HepG2 (cell line): ENCODE measurements around the gene LRRC3B. TPM values are rescaled to one million over a fixed set of nuclear protein-coding genes. Genes with fewer than 3 reads are reported as not detected.
A peak's percentile ranks its signal among the peaks of the same experiment; 100 is the strongest.
"Not testable (repeated sequence)": the region's sequence is repeated elsewhere in the genome, so short reads cannot be mapped to it uniquely, and the experiment has no call there.

Source experiments
- ATAC-seq: fragments of 200-7000 bp; cut with Tn5 transposase; 3 replicates; pipeline ENCODE4 v1.9.1; 2020; ENCODE audit warnings: mild to moderate bottlenecking, moderate library complexity
- BruUV-seq: library from RNA; stranded (reverse); fragments of 400-500 nt; replicated peaks from 2 replicates; lab custom pipeline; 2021; lab: Mats Ljungman, UMichigan
- CTCF ChIA-PET: fragments of 300-600 bp; formaldehyde crosslinking; extraction: SDS; loops from one replicate; lab custom pipeline; 2021; ENCODE audit warnings: low total read pairs, inconsistent platforms, low intra/inter-chr PET ratio; lab: Yijun Ruan, JAX
- POLR2A ChIA-PET: fragments of 350-600 bp; sonication (Branson Sonifier 250); formaldehyde crosslinking; loops from one replicate; lab custom pipeline; 2020; ENCODE audit warnings: antibody characterized with exemption, inconsistent platforms; lab: Yijun Ruan, JAX
- DNase-seq: peaks from one replicate; pipeline ENCODE4 v3.0.0-alpha.2; 2015; ENCODE audit warnings: low spot score
- FAIRE-seq: peaks from 3 replicates; lab custom pipeline; 2011; peaks lifted over from hg19 to GRCh38; lab: Jason Lieb, UNC
- H2AFZ ChIP-seq: one replicate; pipeline ENCODE4 v1.6.1; 2011; ENCODE audit warnings: low read length, inconsistent platforms
- H3K27ac ChIP-seq: fragments of 300-600 bp; 3 replicates; pipeline ENCODE4 v1.8.0; 2011; ENCODE audit warnings: mixed run types, mild to moderate bottlenecking, mixed read lengths, low read length, inconsistent platforms; ENCODE audit not compliant: insufficient read depth; ENCODE audit errors: extremely low read length
- H3K27me3 ChIP-seq, 2 experiments: fragments of 200-600 bp in 1 of 2; 2 replicates in 1 of 2; 3 replicates in 1 of 2; pipeline versions ENCODE4 v1.6.0 to v1.8.0; 2011; ENCODE audit warnings: low read length in 2 of 2, mild to moderate bottlenecking in 2 of 2, moderate library complexity in 2 of 2, inconsistent platforms in 1 of 2; ENCODE audit not compliant: insufficient read depth in 2 of 2, control insufficient read depth in 1 of 2
- H3K36me3 ChIP-seq, 2 experiments: fragments of 200-600 bp in 1 of 2; replicated peaks in 1 of 2; 2 replicates in 1 of 2; 3 replicates in 1 of 2; pipeline versions ENCODE4 v1.5.1 to v1.8.0; 2011; ENCODE audit warnings: low read length in 2 of 2, inconsistent platforms in 1 of 2; ENCODE audit not compliant: insufficient read depth in 2 of 2, control insufficient read depth in 1 of 2
- H3K4me1 ChIP-seq: 2 replicates; pipeline ENCODE4 v1.5.1; 2012; ENCODE audit warnings: low read length, inconsistent platforms; ENCODE audit not compliant: insufficient read depth
- H3K4me2 ChIP-seq: 2 replicates; pipeline ENCODE4 v1.6.0; 2011; ENCODE audit warnings: low read depth, low read length, inconsistent platforms
- H3K4me3 ChIP-seq, 3 experiments: fragments of 200-600 bp in 1 of 3; sonication (generic), shearing (Covaris generic) in 1 of 3; replicated peaks in 1 of 3; 2 replicates each; pipeline ENCODE4 v1.5.1; 2011 to 2016; ENCODE audit warnings: low read length in 3 of 3, inconsistent platforms in 2 of 3, low read depth in 2 of 3, mild to moderate bottlenecking in 2 of 3, control low read depth in 1 of 3, mixed read lengths in 1 of 3; ENCODE audit not compliant: insufficient read depth in 1 of 3
- H3K79me2 ChIP-seq: one replicate; pipeline ENCODE4 v1.6.1; 2011; ENCODE audit warnings: low read length, inconsistent platforms; ENCODE audit not compliant: insufficient read depth
- H3K9ac ChIP-seq: 2 replicates; pipeline ENCODE4 v1.6.0; 2011; ENCODE audit warnings: mild to moderate bottlenecking, low read depth, low read length, inconsistent platforms; ENCODE audit not compliant: insufficient read depth
- H3K9me3 ChIP-seq: 2 replicates; pipeline ENCODE4 v1.5.1; 2012; ENCODE audit warnings: mild to moderate bottlenecking, low read length
- H4K20me1 ChIP-seq: 2 replicates; pipeline ENCODE4 v1.6.0; 2011; ENCODE audit warnings: inconsistent platforms, mild to moderate bottlenecking, low read length, moderate library complexity; ENCODE audit not compliant: insufficient read depth
- ATF1 ChIP-seq: IDR thresholded peaks from 2 replicates; pipeline ENCODE4 v1.6.1; 2016; ENCODE audit warnings: mild to moderate bottlenecking, control low read depth
- CREB1 ChIP-seq, 2 experiments: fragments of 450-650 bp in 1 of 2; IDR thresholded peaks; 2 replicates each; pipeline ENCODE4 v1.6.1; 2016 to 2017; ENCODE audit warnings: control low read depth in 1 of 2, mild to moderate bottlenecking in 1 of 2, missing compliant biosample characterization in 1 of 2, missing genetic modification characterization in 1 of 2
- EED ChIP-seq: sonication (generic); formaldehyde crosslinking; IDR thresholded peaks from 2 replicates; pipeline ENCODE4 v1.5.0; 2020; ENCODE audit warnings: mild to moderate bottlenecking, missing genetic modification reagents
- FLYWCH1 ChIP-seq: sonication (generic); formaldehyde crosslinking; IDR thresholded peaks from 2 replicates; pipeline ENCODE4 v1.8.1; 2023; ENCODE audit warnings: mild to moderate bottlenecking, missing genetic modification reagents
- HINFP ChIP-seq: sonication (generic); formaldehyde crosslinking; IDR thresholded peaks from 2 replicates; pipeline ENCODE4 v1.4.0; 2020; ENCODE audit warnings: low read depth, mild to moderate bottlenecking, missing genetic modification reagents
- JARID2 ChIP-seq: sonication (generic); formaldehyde crosslinking; IDR thresholded peaks from 2 replicates; pipeline ENCODE4 v1.8.1; 2023; ENCODE audit warnings: missing genetic modification reagents, inconsistent platforms; ENCODE audit not compliant: insufficient replicate concordance
- MTF2 ChIP-seq: sonication (generic); formaldehyde crosslinking; IDR thresholded peaks from 2 replicates; pipeline ENCODE4 v1.5.0; 2020; ENCODE audit warnings: missing genetic modification reagents, borderline replicate concordance
- RNF2 ChIP-seq: fragments of 450-650 bp; conservative IDR thresholded peaks from 2 replicates; pipeline ENCODE4 v1.6.1; 2016; ENCODE audit warnings: low read depth
- SP140L ChIP-seq: sonication (generic); formaldehyde crosslinking; IDR thresholded peaks from 2 replicates; pipeline ENCODE4 v1.4.0; 2020; ENCODE audit warnings: missing genetic modification reagents, borderline replicate concordance
- TRAFD1 ChIP-seq: sonication (generic); formaldehyde crosslinking; IDR thresholded peaks from 2 replicates; pipeline ENCODE4 v1.5.1; 2020; ENCODE audit warnings: missing genetic modification reagents, mild to moderate bottlenecking, borderline replicate concordance
- ZFP36 ChIP-seq: fragments of 150-350 bp; IDR thresholded peaks from 2 replicates; pipeline ENCODE4 v1.6.1; 2018; ENCODE audit warnings: borderline replicate concordance, low read length, low read depth; ENCODE audit not compliant: partially characterized antibody
- ZGPAT ChIP-seq: IDR thresholded peaks from 2 replicates; pipeline ENCODE4 v1.6.1; 2016; ENCODE audit warnings: mild to moderate bottlenecking
- ZNF367 ChIP-seq: sonication (generic); formaldehyde crosslinking; IDR thresholded peaks from 2 replicates; pipeline ENCODE4 v1.4.0; 2020; ENCODE audit warnings: missing genetic modification reagents, borderline replicate concordance
- WGBS: methylation state at CpG from one replicate; pipeline ENCODE4 v1.1.6; 2017; ENCODE audit warnings: low lambda C conversion rate; 5-methylcytosine and 5-hydroxymethylcytosine counted together
- in situ Hi-C: cut with HindIII; loops from 2 replicates; pipeline ENCODE4 v1.10.0; 2017; ENCODE audit warnings: low pct_unique_long_range_greater_than_20kb; ENCODE audit not compliant: extremely low pct_ligation_motif_present
- intact Hi-C: fragments of 100-400 bp; cut with micrococcal nuclease; formaldehyde crosslinking; loops from one replicate; pipeline ENCODE4 v1.10.0; 2022; ENCODE audit not compliant: unreplicated experiment
- polyA plus RNA-seq, 8 experiments: library from polyadenylated mRNA; depleted of rRNA in 3 of 8; stranded (reverse) in 7 of 8; unstranded in 1 of 8; fragments of >200 nt; fragmentation: Illumina TruSeq in 4 of 8; extraction: Trizol in 4 of 8; gene quantifications; 2 replicates each; pipeline versions ENCODE4 v1.2.1 to v1.2.3, GENCODE V29; 2011 to 2016; ENCODE audit warnings: low read depth in 4 of 8, missing spikeins in 1 of 8, mixed read lengths in 1 of 8; ENCODE audit not compliant: insufficient read depth in 1 of 8
- total RNA-seq, 5 experiments: library from RNA; depleted of rRNA; stranded (reverse); fragments of >200 nt; fragmentation: Illumina TruSeq; extraction: Trizol; gene quantifications; 2 replicates each; pipeline ENCODE4 v1.2.3, GENCODE V29; 2016; ENCODE audit warnings: low read depth in 1 of 5

The LRRC3B gene
- total and polyA plus RNA-seq, 2 of the 13 experiments (the other 11 are each of a cell fraction or from before 2014, with no cell fraction given) = not detected

GRCh38 chr3:26603771-26604170, 18.8 kb upstream of the LRRC3B start:
- in situ Hi-C loops, H3K4me2 ChIP-seq, H3K27me3 ChIP-seq, H4K20me1 ChIP-seq, POLR2A ChIA-PET, H3K36me3 ChIP-seq, H3K79me2 ChIP-seq, H3K27ac ChIP-seq, H3K4me1 ChIP-seq, H2AFZ ChIP-seq, H3K9ac ChIP-seq, FAIRE-seq, ATAC-seq, DNase-seq, CTCF ChIA-PET, intact Hi-C loops, BruUV-seq, H3K4me3 ChIP-seq: not testable (repeated sequence)
- TF ChIP-seq ZFP36 = peak; percentile 14
- WGBS = 8% methylated on average over 3 of the region's 3 CpGs
- H3K9me3 ChIP-seq = peaks cover 57% of the 10 kb centered on the region

GRCh38 chr3:26614006-26614685, 8.4 kb upstream of the LRRC3B start:
- H3K79me2 ChIP-seq = no peaks in the 10 kb centered on the region
- no TSS peak for BruUV-seq
- no peak for DNase-seq
- FAIRE-seq = no peak
- no peak for ATAC-seq
- WGBS = 25% methylated on average over 8 of the region's 8 CpGs
- no peak overlapping the region for H2AFZ ChIP-seq
- H3K9me3 ChIP-seq = peaks cover 4% of the 10 kb centered on the region; the same call in 1 of the 2 replicates
- no peak overlapping the region for H3K27ac ChIP-seq
- H3K9ac ChIP-seq = no peak overlapping the region
- ChIA-PET POLR2A (no interaction called here), CTCF (no interaction called here)
- H3K27me3 ChIP-seq = no peaks in the 10 kb centered on the region; a peak in 1 of 5 replicates
- intact Hi-C loops (no loop called here), in situ Hi-C loops (no loop called here)
- no peak overlapping the region for H3K4me2 ChIP-seq
- H3K36me3 ChIP-seq = no peaks in the 10 kb centered on the region
- H3K4me3 ChIP-seq = no peak overlapping the region
- H4K20me1 ChIP-seq = no peaks in the 10 kb centered on the region
- H3K4me1 ChIP-seq = no peaks in the 10 kb centered on the region
- no peak for TF ChIP-seq TRAFD1 (CRISPR knock-in tag)
- no peak for TF ChIP-seq CREB1 (IDR thresholded peaks at IDR 0.05)
- no peak for TF ChIP-seq CREB1 (CRISPR knock-in tag; IDR thresholded peaks at IDR 0.05)
- TF ChIP-seq EED (CRISPR knock-in tag) = no peak
- TF ChIP-seq ATF1 = no peak
- TF ChIP-seq SP140L (CRISPR knock-in tag) = no peak
- TF ChIP-seq HINFP (CRISPR knock-in tag) = no peak
- no peak for TF ChIP-seq RNF2
- TF ChIP-seq ZNF367 (CRISPR knock-in tag) = no peak
- TF ChIP-seq ZGPAT (CRISPR knock-in tag) = no peak
- no peak for TF ChIP-seq FLYWCH1
- no peak for TF ChIP-seq JARID2 (CRISPR knock-in tag)
- TF ChIP-seq MTF2 (CRISPR knock-in tag) = no peak
